Measurements from ENCODE around the gene RAB35.

The RAB35 gene

GRCh38 chr12:120115692-120116440 is 687 bp downstream of the RAB35 start:
- TF ChIP-seq TAF1 (IDR thresholded peaks at IDR 0.05; ENCODE audit: borderline replicate concordance, insufficient read depth, low read length) (peak; percentile 8; the same call in 1 of the 2 replicates), REST (IDR thresholded peaks at IDR 0.05; ENCODE audit: insufficient read depth in 1 of 2, low read depth in 2 of 2, low read length in 2 of 2) (no peak)

- TF ChIP-seq REST (IDR thresholded peaks at IDR 0.05; ENCODE audit: insufficient read depth in 1 of 2, low read depth in 2 of 2, low read length in 2 of 2) (no peak), POLR2AphosphoS5 (IDR thresholded peaks at IDR 0.05; ENCODE audit: low read depth, low read length) (no peak)
These were observed 1.5 kb downstream of the RAB35 start for GRCh38 chr12:120115066-120115465.

- no peak for TF ChIP-seq SIN3A (IDR thresholded peaks at IDR 0.05; ENCODE audit: borderline replicate concordance, insufficient read depth, low read length)
- no peak for TF ChIP-seq POLR2AphosphoS5 (IDR thresholded peaks at IDR 0.05; ENCODE audit: low read depth, low read length)
- TF ChIP-seq TAF1 (IDR thresholded peaks at IDR 0.05; ENCODE audit: borderline replicate concordance, insufficient read depth, low read length), result no peak
- no peak for TF ChIP-seq REST (IDR thresholded peaks at IDR 0.05; ENCODE audit: insufficient read depth in 1 of 2, low read depth in 2 of 2, low read length in 2 of 2)
- TF ChIP-seq FOXP2 (optimal IDR thresholded peaks at IDR 0.05; ENCODE audit: borderline replicate concordance, extremely low read depth, extremely low read length, insufficient read depth), result no peak
These were observed 5.7 kb downstream of the RAB35 start for GRCh38 chr12:120110550-120111501.

- TF ChIP-seq FOXP2 (optimal IDR thresholded peaks at IDR 0.05; ENCODE audit: borderline replicate concordance, extremely low read depth, extremely low read length, insufficient read depth) (no peak), REST (IDR thresholded peaks at IDR 0.05; ENCODE audit: insufficient read depth in 1 of 2, low read depth in 2 of 2, low read length in 2 of 2) (no peak), POLR2AphosphoS5 (IDR thresholded peaks at IDR 0.05; ENCODE audit: low read depth, low read length) (no peak), SIN3A (IDR thresholded peaks at IDR 0.05; ENCODE audit: borderline replicate concordance, insufficient read depth, low read length) (no peak), TAF1 (IDR thresholded peaks at IDR 0.05; ENCODE audit: borderline replicate concordance, insufficient read depth, low read length) (no peak)
These were observed 6.8 kb downstream of the RAB35 start for GRCh38 chr12:120109570-120110267.

Data from PFSK-1 (cell line).